Ishikawa (cell line): ENCODE measurements around the gene ERBB4.

Experiments
- CEBPB ChIP-seq: IDR thresholded peaks from 2 replicates; pipeline ENCODE4 v1.6.1; 2012
- CREB1 ChIP-seq: IDR thresholded peaks from 2 replicates; pipeline ENCODE4 v1.6.1; 2012; ENCODE audit warnings: low read depth
- EGR1 ChIP-seq: IDR thresholded peaks from 2 replicates; pipeline ENCODE4 v1.6.1; 2012
- EP300 ChIP-seq: IDR thresholded peaks from 2 replicates; pipeline ENCODE4 v1.6.1; 2012; ENCODE audit warnings: borderline replicate concordance
- FOXM1 ChIP-seq: IDR thresholded peaks from 2 replicates; pipeline ENCODE4 v1.6.1; 2012; ENCODE audit warnings: low read depth, borderline replicate concordance
- MAX ChIP-seq: IDR thresholded peaks from 2 replicates; pipeline ENCODE4 v1.6.1; 2012
- NFIC ChIP-seq: IDR thresholded peaks from 2 replicates; pipeline ENCODE4 v1.6.1; 2012
- RAD21 ChIP-seq: IDR thresholded peaks from 2 replicates; pipeline ENCODE4 v1.6.1; 2012; ENCODE audit warnings: low read depth
- REST ChIP-seq: IDR thresholded peaks from 2 replicates; pipeline ENCODE4 v1.6.1; 2012; ENCODE audit warnings: low read depth, mild to moderate bottlenecking
- TAF1 ChIP-seq: IDR thresholded peaks from 2 replicates; pipeline ENCODE4 v1.6.1; 2012; ENCODE audit warnings: low read depth, mild to moderate bottlenecking
- TCF12 ChIP-seq: IDR thresholded peaks from 2 replicates; pipeline ENCODE4 v1.6.1; 2012; ENCODE audit warnings: low read depth
- TEAD4 ChIP-seq: IDR thresholded peaks from 2 replicates; pipeline ENCODE4 v1.6.1; 2012
- USF1 ChIP-seq: IDR thresholded peaks from 2 replicates; pipeline ENCODE4 v1.6.1; 2012
- YY1 ChIP-seq: IDR thresholded peaks from 2 replicates; pipeline ENCODE4 v1.6.1; 2012; ENCODE audit warnings: low read depth
- ZBTB7A ChIP-seq: IDR thresholded peaks from 2 replicates; pipeline ENCODE4 v1.6.1; 2012; ENCODE audit warnings: low read depth

ERBB4 gene

GRCh38 chr2:212454149-212454548, 84.5 kb downstream of the ERBB4 start:
- TF ChIP-seq USF1 (no peak), EGR1 (no peak), ZBTB7A (no peak), NFIC (no peak), REST (no peak), TAF1 (no peak), EP300 (no peak), TCF12 (no peak), YY1 (no peak), FOXM1 (no peak), TEAD4 (no peak), CEBPB (no peak), RAD21 (no peak), MAX (no peak), CREB1 (no peak)

GRCh38 chr2:212451786-212452231, 86.8 kb downstream of the ERBB4 start:
- peak; percentile 42; the same call in 1 of the 2 replicates for TF ChIP-seq TCF12
- no peak for TF ChIP-seq ZBTB7A
- peak; percentile 61; the same call in 1 of the 2 replicates for TF ChIP-seq EP300
- peak; percentile 34; the same call in 1 of the 2 replicates for TF ChIP-seq MAX
- TF ChIP-seq EGR1: no peak
- peak; percentile 82 for TF ChIP-seq CEBPB
- TF ChIP-seq TEAD4: peak; percentile 90
- peak; percentile 7; the same call in 1 of the 2 replicates for TF ChIP-seq NFIC

- no peak for TF ChIP-seq USF1
- no peak for TF ChIP-seq ZBTB7A
- TF ChIP-seq RAD21: no peak
- no peak for TF ChIP-seq NFIC
- no peak for TF ChIP-seq TEAD4
Measured at GRCh38 chr2:212448698-212449097, 89.9 kb downstream of the ERBB4 start.

GRCh38 chr2:212441821-212442220, 96.8 kb downstream of the ERBB4 start:
- no peak for TF ChIP-seq ZBTB7A
- TF ChIP-seq TAF1: no peak
- no peak for TF ChIP-seq TCF12
- no peak for TF ChIP-seq TEAD4
- TF ChIP-seq EGR1: no peak
- no peak for TF ChIP-seq CEBPB
- no peak for TF ChIP-seq YY1
- TF ChIP-seq REST: no peak

- TF ChIP-seq TAF1 (no peak), TCF12 (no peak), EGR1 (no peak), YY1 (no peak), RAD21 (no peak), MAX (no peak), TEAD4 (no peak), CREB1 (no peak), EP300 (no peak), FOXM1 (no peak), CEBPB (no peak), USF1 (no peak), REST (no peak)
Measured at GRCh38 chr2:212441141-212441540, 97.5 kb downstream of the ERBB4 start.
